ENCODE results near the gene ADAD1. TPM values are rescaled to one million over a fixed set of nuclear protein-coding genes. Genes with fewer than 3 reads are reported as not detected.
A peak's percentile ranks its signal among the peaks of the same experiment; 100 is the strongest.

ADAD1 gene
- total RNA-seq (2022) (not detected in 2 replicates), Bru-seq, nascent RNA (percentile 2 among the genes with signal in this experiment), BruChase-seq, experiment 1, labeled RNA remaining after a 6-hour chase (percentile 7 among the genes with signal in this experiment), BruChase-seq, experiment 2, labeled RNA remaining after a 2-hour chase (not detected)
- long read RNA-seq = 0 reads

DNA sequence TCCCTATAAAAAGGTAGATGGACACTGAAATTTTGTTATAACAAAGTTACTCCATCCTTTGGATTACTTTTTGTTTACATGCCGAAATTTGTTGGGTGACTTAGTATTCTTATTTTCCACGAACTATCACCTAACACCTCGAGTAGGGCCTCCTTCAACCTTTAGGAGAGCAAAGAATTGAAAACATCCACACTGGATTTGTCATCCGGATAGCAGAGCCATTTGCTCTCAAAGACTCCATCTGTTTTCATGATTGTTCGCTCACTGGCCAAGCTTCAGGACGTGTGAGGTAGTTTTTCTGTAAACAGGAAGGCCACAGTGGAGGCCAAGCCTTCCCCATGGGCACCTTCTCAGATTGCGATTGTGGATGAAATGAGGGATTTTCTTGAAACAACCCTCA, at the start of gene ADAD1:
Gene ADAD1 (plus strand): TSS at position 301 of the 400 bp plus-strand sequence. CDS start 1,059 bp downstream, outside the sequence.
- TF ChIP-seq, protein P1, sequence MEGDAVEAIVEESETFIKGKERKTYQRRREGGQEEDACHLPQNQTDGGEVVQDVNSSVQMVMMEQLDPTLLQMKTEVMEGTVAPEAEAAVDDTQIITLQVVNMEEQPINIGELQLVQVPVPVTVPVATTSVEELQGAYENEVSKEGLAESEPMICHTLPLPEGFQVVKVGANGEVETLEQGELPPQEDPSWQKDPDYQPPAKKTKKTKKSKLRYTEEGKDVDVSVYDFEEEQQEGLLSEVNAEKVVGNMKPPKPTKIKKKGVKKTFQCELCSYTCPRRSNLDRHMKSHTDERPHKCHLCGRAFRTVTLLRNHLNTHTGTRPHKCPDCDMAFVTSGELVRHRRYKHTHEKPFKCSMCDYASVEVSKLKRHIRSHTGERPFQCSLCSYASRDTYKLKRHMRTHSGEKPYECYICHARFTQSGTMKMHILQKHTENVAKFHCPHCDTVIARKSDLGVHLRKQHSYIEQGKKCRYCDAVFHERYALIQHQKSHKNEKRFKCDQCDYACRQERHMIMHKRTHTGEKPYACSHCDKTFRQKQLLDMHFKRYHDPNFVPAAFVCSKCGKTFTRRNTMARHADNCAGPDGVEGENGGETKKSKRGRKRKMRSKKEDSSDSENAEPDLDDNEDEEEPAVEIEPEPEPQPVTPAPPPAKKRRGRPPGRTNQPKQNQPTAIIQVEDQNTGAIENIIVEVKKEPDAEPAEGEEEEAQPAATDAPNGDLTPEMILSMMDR (IDR thresholded peaks at IDR 0.05; ENCODE audit: unreplicated experiment) = no peak
- no peaks in the 10 kb centered on the region for H3K9me3 Mint-ChIP-seq (ENCODE audit: unreplicated experiment)
- H3K27ac Mint-ChIP-seq (ENCODE audit: low read depth, unreplicated experiment) = no peak within 1 kb of the TSS
- H3K4me1 Mint-ChIP-seq (ENCODE audit: insufficient read depth, unreplicated experiment) = no peaks in the 10 kb centered on the region
- no peak for DNase-seq (ENCODE audit: unreplicated experiment)
- no peaks in the 10 kb centered on the region for H3K36me3 Mint-ChIP-seq (ENCODE audit: insufficient read depth, unreplicated experiment)
- CTCF ChIA-PET = no interaction called here
- H3K4me3 Mint-ChIP-seq (ENCODE audit: unreplicated experiment) = no peak within 1 kb of the TSS
- intact Hi-C loops (cut with micrococcal nuclease) = no loop called here
- POLR2A ChIA-PET = no interaction called here
- H3K27me3 Mint-ChIP-seq (ENCODE audit: insufficient read depth, unreplicated experiment) = no peaks in the 10 kb centered on the region
- no TSS peak for BruUV-seq (replicated peaks)

DNA sequence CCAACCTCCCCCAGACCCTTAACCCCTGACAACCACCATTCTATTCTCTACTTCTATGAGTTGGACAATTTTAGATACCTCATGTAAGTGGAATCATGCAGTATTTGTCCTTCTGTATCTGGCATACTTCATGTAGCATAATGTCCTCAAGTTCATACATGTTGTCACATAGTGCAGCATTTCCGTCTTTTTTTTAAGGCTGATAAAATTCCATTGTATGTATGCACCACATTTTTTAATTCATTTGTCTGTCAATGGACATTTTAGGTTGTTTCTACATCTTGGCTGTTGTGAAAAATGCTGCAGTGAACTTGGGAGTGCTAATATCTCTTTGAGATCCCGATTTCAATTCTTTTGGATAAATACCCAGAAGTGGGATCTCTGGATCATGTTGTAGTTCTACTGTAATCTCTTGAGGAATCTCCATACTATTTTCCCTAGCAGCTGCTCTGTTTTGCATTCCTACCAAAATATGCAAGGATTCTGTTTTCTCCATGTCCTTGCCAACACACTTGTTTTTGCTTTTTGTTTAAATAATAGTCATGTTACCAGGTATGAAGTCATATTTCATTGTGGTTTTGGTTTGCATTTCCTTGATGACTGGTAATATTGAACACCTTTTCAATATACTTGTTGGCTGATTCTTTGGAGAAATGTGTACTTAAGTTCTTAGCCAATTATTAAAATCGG, 48.8 kb upstream of the ADAD1 start:
- H3K27ac Mint-ChIP-seq (ENCODE audit: low read depth, unreplicated experiment) = no peak overlapping the region
- no TSS peak for BruUV-seq (replicated peaks)
- TF ChIP-seq, protein P1 (IDR thresholded peaks at IDR 0.05; ENCODE audit: unreplicated experiment) = no peak
- DNase-seq (ENCODE audit: unreplicated experiment) = no peak
- CTCF ChIA-PET = no interaction called here
- no peaks in the 10 kb centered on the region for H3K4me1 Mint-ChIP-seq (ENCODE audit: insufficient read depth, unreplicated experiment)
- no peak overlapping the region for H3K4me3 Mint-ChIP-seq (ENCODE audit: unreplicated experiment)
- no peaks in the 10 kb centered on the region for H3K27me3 Mint-ChIP-seq (ENCODE audit: insufficient read depth, unreplicated experiment)
- intact Hi-C loops (cut with micrococcal nuclease) = no loop called here
- H3K36me3 Mint-ChIP-seq (ENCODE audit: insufficient read depth, unreplicated experiment) = peaks cover 30% of the 10 kb centered on the region
- POLR2A ChIA-PET = no interaction called here
- no peaks in the 10 kb centered on the region for H3K9me3 Mint-ChIP-seq (ENCODE audit: unreplicated experiment)

DNA sequence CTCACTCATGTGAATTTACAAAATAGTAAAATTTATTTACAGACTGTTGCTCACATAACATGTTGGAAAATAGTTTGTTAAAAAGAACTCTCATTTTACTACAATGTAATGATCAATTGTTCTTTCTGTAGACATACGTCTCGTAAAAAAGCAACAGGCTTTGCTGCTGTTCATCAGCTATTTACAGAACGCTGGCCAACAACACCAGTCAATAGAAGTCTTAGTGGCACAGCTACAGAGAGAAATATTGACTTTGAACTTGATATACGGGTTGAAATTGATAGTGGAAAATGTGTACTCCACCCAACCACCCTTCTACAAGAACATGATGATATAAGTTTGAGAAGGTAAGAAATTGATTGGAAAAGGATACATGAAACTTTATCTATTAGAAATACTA, 47.6 kb upstream of the ADAD1 start:
- H3K36me3 Mint-ChIP-seq (ENCODE audit: insufficient read depth, unreplicated experiment) = peaks cover 30% of the 10 kb centered on the region
- no peak overlapping the region for H3K27ac Mint-ChIP-seq (ENCODE audit: low read depth, unreplicated experiment)
- no peak for DNase-seq (ENCODE audit: unreplicated experiment)
- H3K4me1 Mint-ChIP-seq (ENCODE audit: insufficient read depth, unreplicated experiment) = no peaks in the 10 kb centered on the region
- TF ChIP-seq, protein P1 (IDR thresholded peaks at IDR 0.05; ENCODE audit: unreplicated experiment) = no peak
- H3K9me3 Mint-ChIP-seq (ENCODE audit: unreplicated experiment) = no peaks in the 10 kb centered on the region
- no TSS peak for BruUV-seq (replicated peaks)
- ChIA-PET CTCF (no interaction called here), POLR2A (no interaction called here)
- no peaks in the 10 kb centered on the region for H3K27me3 Mint-ChIP-seq (ENCODE audit: insufficient read depth, unreplicated experiment)
- H3K4me3 Mint-ChIP-seq (ENCODE audit: unreplicated experiment) = no peak overlapping the region
- intact Hi-C loops (cut with micrococcal nuclease) = no loop called here

DNA sequence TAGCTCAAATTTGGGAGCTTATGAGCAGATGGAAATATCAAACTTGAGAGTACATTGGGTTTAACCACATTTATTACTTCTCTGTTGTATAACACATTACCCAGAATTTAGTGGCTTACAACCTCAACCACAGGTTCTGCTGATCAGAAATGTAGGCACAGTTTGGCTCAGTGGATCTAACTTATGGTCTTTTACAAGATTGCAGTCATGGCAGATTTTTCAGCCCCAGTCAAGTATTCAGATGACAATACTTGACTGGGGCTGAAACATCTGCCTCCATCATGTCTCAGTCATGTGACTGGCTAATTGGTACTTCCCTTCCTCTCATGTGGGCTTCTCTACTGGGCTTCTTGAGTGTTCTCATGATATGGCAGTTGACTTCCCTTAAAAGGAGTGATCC, 44.0 kb upstream of the ADAD1 start:
- Mint-ChIP-seq H3K4me3 (ENCODE audit: unreplicated experiment) (no peak overlapping the region), H3K27ac (ENCODE audit: low read depth, unreplicated experiment) (no peak overlapping the region), H3K4me1 (ENCODE audit: insufficient read depth, unreplicated experiment) (no peaks in the 10 kb centered on the region), H3K9me3 (ENCODE audit: unreplicated experiment) (no peaks in the 10 kb centered on the region), H3K27me3 (ENCODE audit: insufficient read depth, unreplicated experiment) (no peaks in the 10 kb centered on the region), H3K36me3 (ENCODE audit: insufficient read depth, unreplicated experiment) (peaks cover 35% of the 10 kb centered on the region)
- no TSS peak for BruUV-seq (replicated peaks)
- ChIA-PET CTCF (interaction anchor here (2.4 kb wide), 1 partner anchor 243 kb away, joined by 7 read pairs; no protein-coding TSS in a partner anchor), POLR2A (interaction anchor here (1.7 kb wide), 1 partner anchor 250 kb away, joined by 4 read pairs; no protein-coding TSS in a partner anchor)
- intact Hi-C loops (cut with micrococcal nuclease) = no loop called here
- no peak for DNase-seq (ENCODE audit: unreplicated experiment)
- TF ChIP-seq, protein P1 (IDR thresholded peaks at IDR 0.05; ENCODE audit: unreplicated experiment) = no peak
